ENCODE results near the gene DOCK1. TPM values are rescaled to one million over a fixed set of nuclear protein-coding genes. Genes with fewer than 3 reads are reported as not detected.

The DOCK1 gene
- total RNA-seq, 2 donors from 2014 or later: 41.2 to 56.0 TPM

GRCh38 chr10:127485153-127485857 lies 580.1 kb downstream of the DOCK1 start:
- Histone ChIP-seq H3K4me3 (no peak overlapping the region), H3K27ac (no peak overlapping the region), H3K36me3 (no peaks in the 10 kb centered on the region), H3K9me3 (no peaks in the 10 kb centered on the region), H3K4me1 (replicated peaks) (no peaks in the 10 kb centered on the region), H3K27me3 (replicated peaks; ENCODE audit: insufficient read depth) (no peaks in the 10 kb centered on the region)
- intact Hi-C loops (cut with DNase I): no loop called here
- TF ChIP-seq POLR2A (IDR thresholded peaks at IDR 0.05) (no peak), CTCF (IDR thresholded peaks at IDR 0.05) (no peak), POLR2AphosphoS5 (IDR thresholded peaks at IDR 0.05) (no peak)
- 55% methylated on average over 16 of the region's 16 CpGs for WGBS
- no peak for DNase-seq (ENCODE audit: low spot score)

GRCh38 chr10:127486355-127486754 lies 581.1 kb downstream of the DOCK1 start:
- H3K27me3 ChIP-seq (replicated peaks; ENCODE audit: insufficient read depth): no peaks in the 10 kb centered on the region
- no peak for DNase-seq (ENCODE audit: low spot score)
- 87% methylated on average over 6 of the region's 6 CpGs for WGBS
- H3K9me3 ChIP-seq: no peaks in the 10 kb centered on the region
- H3K4me1 ChIP-seq (replicated peaks): no peaks in the 10 kb centered on the region
- no peak overlapping the region for H3K27ac ChIP-seq
- H3K4me3 ChIP-seq: no peak overlapping the region
- H3K36me3 ChIP-seq: no peaks in the 10 kb centered on the region
- TF ChIP-seq POLR2AphosphoS5 (IDR thresholded peaks at IDR 0.05) (no peak), POLR2A (IDR thresholded peaks at IDR 0.05) (no peak), CTCF (IDR thresholded peaks at IDR 0.05) (no peak)
- intact Hi-C loops (cut with DNase I): no loop called here

GRCh38 chr10:127492607-127493250 lies 587.5 kb downstream of the DOCK1 start:
- DNase-seq (ENCODE audit: low spot score): no peak
- no peak overlapping the region for H3K27ac ChIP-seq
- H3K27me3 ChIP-seq (replicated peaks; ENCODE audit: insufficient read depth): no peaks in the 10 kb centered on the region
- no peaks in the 10 kb centered on the region for H3K36me3 ChIP-seq
- intact Hi-C loops (cut with DNase I): no loop called here
- H3K4me1 ChIP-seq (replicated peaks): no peaks in the 10 kb centered on the region
- H3K9me3 ChIP-seq: no peaks in the 10 kb centered on the region
- no peak overlapping the region for H3K4me3 ChIP-seq
- TF ChIP-seq CTCF (IDR thresholded peaks at IDR 0.05): no peak
- TF ChIP-seq POLR2A (IDR thresholded peaks at IDR 0.05): no peak
- TF ChIP-seq POLR2AphosphoS5 (IDR thresholded peaks at IDR 0.05): no peak
- 68% methylated on average over 8 of the region's 8 CpGs for WGBS

GRCh38 chr10:127496035-127496434 lies 590.8 kb downstream of the DOCK1 start:
- TF ChIP-seq POLR2A (IDR thresholded peaks at IDR 0.05) (no peak), CTCF (IDR thresholded peaks at IDR 0.05) (no peak), POLR2AphosphoS5 (IDR thresholded peaks at IDR 0.05) (no peak)
- DNase-seq (ENCODE audit: low spot score): no peak
- Histone ChIP-seq H3K36me3 (no peaks in the 10 kb centered on the region), H3K4me3 (no peak overlapping the region), H3K9me3 (no peaks in the 10 kb centered on the region), H3K4me1 (replicated peaks) (no peaks in the 10 kb centered on the region), H3K27me3 (replicated peaks; ENCODE audit: insufficient read depth) (no peaks in the 10 kb centered on the region), H3K27ac (no peak overlapping the region)
- WGBS: 61% methylated on average over 13 of the region's 13 CpGs
- intact Hi-C loops (cut with DNase I): no loop called here

- WGBS: 94% methylated on average over 10 of the region's 10 CpGs
- intact Hi-C loops (cut with DNase I): no loop called here
- H3K4me1 ChIP-seq (replicated peaks): no peaks in the 10 kb centered on the region
These were observed 592.5 kb downstream of the DOCK1 start for GRCh38 chr10:127497685-127498084.

More at GRCh38 chr10:127497685-127498084, 592.5 kb downstream of the DOCK1 start:
- H3K9me3 ChIP-seq: no peaks in the 10 kb centered on the region
- no peaks in the 10 kb centered on the region for H3K36me3 ChIP-seq
- no peak overlapping the region for H3K4me3 ChIP-seq
- no peak overlapping the region for H3K27ac ChIP-seq
- TF ChIP-seq POLR2AphosphoS5 (IDR thresholded peaks at IDR 0.05) (no peak), POLR2A (IDR thresholded peaks at IDR 0.05) (no peak), CTCF (IDR thresholded peaks at IDR 0.05) (no peak)
- no peak for DNase-seq (ENCODE audit: low spot score)
- no peaks in the 10 kb centered on the region for H3K27me3 ChIP-seq (replicated peaks; ENCODE audit: insufficient read depth)
